Calu3 (cell line): ENCODE data around the gene SLC4A8. TPM values are rescaled to one million over a fixed set of nuclear protein-coding genes. Genes with fewer than 3 reads are reported as not detected.

Experiments used
- BruUV-seq: library from RNA; stranded (reverse); fragments of 400-500 nt; replicated peaks from 2 replicates; lab custom pipeline; 2021; lab: Mats Ljungman, UMichigan
- CTCF ChIA-PET: fragments of 300-600 bp; sonication (Branson Sonifier 250); formaldehyde crosslinking; loops from one replicate; lab custom pipeline; 2022; ENCODE audit warnings: antibody characterized with exemption; lab: Charles Lee
- DNase-seq: peaks from one replicate; pipeline ENCODE4 v3.0.0; 2022
- H3K27ac Mint-ChIP-seq: one replicate; pipeline ENCODE4 v1.8.0; 2022; ENCODE audit warnings: mixed read lengths; ENCODE audit not compliant: unreplicated experiment
- H3K27me3 Mint-ChIP-seq: one replicate; pipeline ENCODE4 v1.8.0; 2022; ENCODE audit warnings: mixed read lengths; ENCODE audit not compliant: unreplicated experiment
- H3K36me3 Mint-ChIP-seq: one replicate; pipeline ENCODE4 v1.8.0; 2022; ENCODE audit warnings: mild to moderate bottlenecking, moderate library complexity, mixed read lengths; ENCODE audit not compliant: insufficient read depth, unreplicated experiment
- H3K4me1 Mint-ChIP-seq: one replicate; pipeline ENCODE4 v1.8.0; 2022; ENCODE audit warnings: mild to moderate bottlenecking, low read depth, mixed read lengths; ENCODE audit not compliant: unreplicated experiment
- H3K4me3 Mint-ChIP-seq: one replicate; pipeline ENCODE4 v1.8.0; 2022; ENCODE audit warnings: mild to moderate bottlenecking, low read depth, moderate library complexity, mixed read lengths; ENCODE audit not compliant: unreplicated experiment
- H3K9me3 Mint-ChIP-seq: one replicate; pipeline ENCODE4 v1.8.0; 2022; ENCODE audit warnings: low read depth, mixed read lengths; ENCODE audit not compliant: unreplicated experiment
- CTCF ChIP-seq: fragments of 200-600 bp; IDR thresholded peaks from one replicate; pipeline ENCODE4 v1.8.0; 2022; ENCODE audit warnings: antibody characterized with exemption; ENCODE audit not compliant: unreplicated experiment
- intact Hi-C: fragments of 100-400 bp; cut with micrococcal nuclease; formaldehyde crosslinking; loops from one replicate; pipeline ENCODE4 v1.10.0; 2022; ENCODE audit not compliant: unreplicated experiment
- total RNA-seq: library from RNA; stranded (reverse); gene quantifications from 2 replicates; pipeline ENCODE4 v1.2.3, GENCODE V29; 2022

SLC4A8 gene
- total RNA-seq, 1 experiment from 2014 or later, result 1.1 TPM

DNA sequence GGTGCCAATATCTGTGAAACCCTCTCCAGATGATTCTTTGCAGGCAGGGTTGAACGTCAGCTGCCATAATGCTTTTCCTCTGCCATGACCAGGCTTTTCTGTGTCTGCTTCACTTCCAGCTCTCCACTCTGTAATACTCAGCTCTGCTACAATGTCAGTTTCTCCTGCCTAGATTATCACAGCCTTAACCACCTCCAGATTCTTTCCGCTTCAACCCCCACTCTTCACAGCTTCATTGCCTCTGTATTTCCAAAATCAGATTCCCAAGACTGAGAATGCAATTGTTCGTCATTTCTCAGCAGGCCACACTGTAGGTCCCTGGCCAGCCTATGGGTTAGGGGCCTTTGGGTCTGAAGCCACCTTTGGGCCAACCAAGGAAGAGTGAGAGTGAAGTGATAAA, 92.7 kb downstream of the SLC4A8 start:
- Mint-ChIP-seq H3K27me3 (peaks cover 72% of the 10 kb centered on the region), H3K4me1 (no peaks in the 10 kb centered on the region), H3K9me3 (no peaks in the 10 kb centered on the region), H3K4me3 (no peak overlapping the region), H3K27ac (no peak overlapping the region), H3K36me3 (no peaks in the 10 kb centered on the region)
- intact Hi-C loops, result no loop called here
- no peak for DNase-seq
- CTCF ChIA-PET, result no interaction called here
- no TSS peak for BruUV-seq
- TF ChIP-seq CTCF, result no peak

- DNase-seq, result no peak
- CTCF ChIA-PET, result no interaction called here
- Mint-ChIP-seq H3K4me1 (no peaks in the 10 kb centered on the region), H3K36me3 (no peaks in the 10 kb centered on the region), H3K4me3 (no peak overlapping the region), H3K27ac (no peak overlapping the region), H3K9me3 (no peaks in the 10 kb centered on the region), H3K27me3 (peaks cover 68% of the 10 kb centered on the region)
- no TSS peak for BruUV-seq
- intact Hi-C loops, result no loop called here
- no peak for TF ChIP-seq CTCF
These were observed 93.2 kb downstream of the SLC4A8 start for GRCh38 chr12:51517800-51518199.

GRCh38 chr12:51519755-51520154, 95.1 kb downstream of the SLC4A8 start:
- TF ChIP-seq CTCF, result no peak
- DNase-seq, result no peak
- Mint-ChIP-seq H3K9me3 (no peaks in the 10 kb centered on the region), H3K4me1 (no peaks in the 10 kb centered on the region), H3K36me3 (no peaks in the 10 kb centered on the region), H3K27me3 (peaks cover 48% of the 10 kb centered on the region), H3K27ac (no peak overlapping the region), H3K4me3 (no peak overlapping the region)
- intact Hi-C loops, result no loop called here
- CTCF ChIA-PET, result no interaction called here
- BruUV-seq, result no TSS peak

GRCh38 chr12:51520576-51521325, 96.1 kb downstream of the SLC4A8 start:
- H3K27ac Mint-ChIP-seq, result no peak overlapping the region
- H3K9me3 Mint-ChIP-seq, result no peaks in the 10 kb centered on the region
- no TSS peak for BruUV-seq
- H3K36me3 Mint-ChIP-seq, result no peaks in the 10 kb centered on the region
- H3K4me3 Mint-ChIP-seq, result no peak overlapping the region
- DNase-seq, result no peak
- H3K4me1 Mint-ChIP-seq, result no peaks in the 10 kb centered on the region
- TF ChIP-seq CTCF, result no peak
- peaks cover 38% of the 10 kb centered on the region for H3K27me3 Mint-ChIP-seq
- CTCF ChIA-PET, result interaction anchor here (1.0 to 1.6 kb wide), 2 partner anchors 13 to 303 kb away, joined by 6 read pairs; no protein-coding TSS in a partner anchor
- intact Hi-C loops, result no loop called here
